ENCODE data around the gene MEI1. TPM values are rescaled to one million over a fixed set of nuclear protein-coding genes. Genes with fewer than 3 reads are reported as not detected.

Gene MEI1
- polyA plus RNA-seq, 1 donor (not counting 4 experiments of a cell fraction or from before 2014, with no cell fraction given): 0.10 TPM

GRCh38 chr22:41826021-41826420, 126.7 kb downstream of the MEI1 start:
- Histone ChIP-seq H3K9me1 (ENCODE audit: control insufficient read depth, extremely low read depth, insufficient read depth, low read length) (no peaks in the 10 kb centered on the region), H3K9me3 (ENCODE audit: control insufficient read depth, low read depth, low read length) (no peaks in the 10 kb centered on the region), H3K4me1 (ENCODE audit: control insufficient read depth, extremely low read depth, insufficient read depth, low read length) (no peaks in the 10 kb centered on the region), H2AFZ (ENCODE audit: control insufficient read depth, low read length) (no peak overlapping the region), H4K20me1 (ENCODE audit: control insufficient read depth, extremely low read depth, insufficient read depth, low read length) (no peaks in the 10 kb centered on the region), H3K79me2 (ENCODE audit: control insufficient read depth, insufficient read depth, low read length) (no peaks in the 10 kb centered on the region), H3K4me3 (ENCODE audit: control insufficient read depth in 2 of 3, extremely low read depth in 1 of 3, insufficient read depth in 2 of 3, low read depth in 1 of 3, low read length in 3 of 3) (no peak overlapping the region), H3K27me3 (ENCODE audit: control insufficient read depth, extremely low read depth, insufficient read depth, low read length) (no peaks in the 10 kb centered on the region), H3K9ac (ENCODE audit: control insufficient read depth, extremely low read depth, insufficient read depth, low read length) (no peak overlapping the region), H3K27ac (ENCODE audit: control insufficient read depth, insufficient read depth, low read length) (no peak overlapping the region), H3K36me3 (ENCODE audit: control insufficient read depth in 2 of 2, extremely low read depth in 1 of 2, insufficient read depth in 2 of 2, low read length in 2 of 2) (peaks cover 0 to 2% of the 10 kb centered on the region in 2 experiments), H3K4me2 (ENCODE audit: control insufficient read depth, extremely low read depth, insufficient read depth, low read depth, low read length) (no peak overlapping the region)
- no peak for TF ChIP-seq EZH2 (IDR thresholded peaks at IDR 0.05; ENCODE audit: low read length)
- TF ChIP-seq, protein P1, sequence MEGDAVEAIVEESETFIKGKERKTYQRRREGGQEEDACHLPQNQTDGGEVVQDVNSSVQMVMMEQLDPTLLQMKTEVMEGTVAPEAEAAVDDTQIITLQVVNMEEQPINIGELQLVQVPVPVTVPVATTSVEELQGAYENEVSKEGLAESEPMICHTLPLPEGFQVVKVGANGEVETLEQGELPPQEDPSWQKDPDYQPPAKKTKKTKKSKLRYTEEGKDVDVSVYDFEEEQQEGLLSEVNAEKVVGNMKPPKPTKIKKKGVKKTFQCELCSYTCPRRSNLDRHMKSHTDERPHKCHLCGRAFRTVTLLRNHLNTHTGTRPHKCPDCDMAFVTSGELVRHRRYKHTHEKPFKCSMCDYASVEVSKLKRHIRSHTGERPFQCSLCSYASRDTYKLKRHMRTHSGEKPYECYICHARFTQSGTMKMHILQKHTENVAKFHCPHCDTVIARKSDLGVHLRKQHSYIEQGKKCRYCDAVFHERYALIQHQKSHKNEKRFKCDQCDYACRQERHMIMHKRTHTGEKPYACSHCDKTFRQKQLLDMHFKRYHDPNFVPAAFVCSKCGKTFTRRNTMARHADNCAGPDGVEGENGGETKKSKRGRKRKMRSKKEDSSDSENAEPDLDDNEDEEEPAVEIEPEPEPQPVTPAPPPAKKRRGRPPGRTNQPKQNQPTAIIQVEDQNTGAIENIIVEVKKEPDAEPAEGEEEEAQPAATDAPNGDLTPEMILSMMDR (optimal IDR thresholded peaks at IDR 0.05 in 1 of 3, IDR thresholded peaks at IDR 0.05 in 1 of 3, conservative IDR thresholded peaks at IDR 0.05 in 1 of 3; ENCODE audit: extremely low read depth in 1 of 3, insufficient read depth in 2 of 3, low read length in 3 of 3): no peak
- no peak for DNase-seq (ENCODE audit: low read depth, low spot score)
- FAIRE-seq: no peak
- dilution Hi-C loops (cut with MboI; ENCODE audit: extremely low pct_ligation_motif_present, low sequenced_read_pairs): no loop called here

DNA sequence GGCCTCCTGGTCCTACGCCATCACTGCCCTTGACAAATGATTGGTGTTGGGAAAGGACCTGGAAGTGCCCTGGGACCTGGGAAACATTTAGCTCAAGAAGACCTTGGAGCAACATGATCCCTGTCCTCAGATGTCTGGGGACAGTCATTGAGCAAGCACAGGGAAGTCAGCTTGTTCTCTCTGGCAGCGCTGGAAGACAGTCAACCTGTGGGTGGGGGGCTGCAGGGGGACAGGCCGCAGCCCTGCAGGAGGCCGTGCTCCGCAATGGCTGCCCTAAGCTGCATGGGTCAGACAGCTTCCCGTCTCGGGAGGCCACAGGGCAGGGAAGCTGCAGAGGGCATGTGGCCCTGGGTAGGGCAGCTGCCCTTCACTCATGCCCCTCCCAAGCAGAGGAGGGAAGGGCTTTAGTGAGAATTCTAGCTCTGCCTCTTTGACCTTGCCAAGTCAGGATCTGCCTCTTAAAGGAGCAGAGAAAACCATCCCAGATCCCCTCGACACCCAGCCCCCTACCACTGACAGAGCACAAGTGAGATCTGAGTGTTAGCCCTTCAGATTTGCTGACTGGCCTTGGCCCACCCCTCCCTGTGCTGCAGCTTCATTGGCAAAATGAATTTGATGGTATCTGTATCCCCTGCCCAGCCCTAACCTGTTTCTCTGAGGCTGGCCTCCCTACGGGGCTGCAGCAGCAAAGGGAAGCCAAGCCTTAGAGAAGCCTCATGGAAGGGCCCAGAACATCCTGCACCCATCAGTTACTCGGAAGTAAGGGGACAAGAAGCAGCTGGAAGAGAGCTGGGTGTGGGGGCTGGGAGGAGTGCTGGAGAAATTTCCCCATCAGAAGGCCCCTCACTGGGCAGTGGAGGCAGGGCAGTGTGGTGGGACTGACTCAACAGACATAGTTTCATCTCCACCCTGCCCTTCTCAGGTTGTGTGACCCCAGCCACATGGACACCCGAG, 127.4 kb downstream of the MEI1 start:
- no peak overlapping the region for H3K27ac ChIP-seq (ENCODE audit: control insufficient read depth, insufficient read depth, low read length)
- no peak overlapping the region for H2AFZ ChIP-seq (ENCODE audit: control insufficient read depth, low read length)
- no peaks in the 10 kb centered on the region for H3K9me3 ChIP-seq (ENCODE audit: control insufficient read depth, low read depth, low read length)
- dilution Hi-C loops (cut with MboI; ENCODE audit: extremely low pct_ligation_motif_present, low sequenced_read_pairs): no loop called here
- H3K4me3 ChIP-seq (ENCODE audit: control insufficient read depth in 2 of 3, extremely low read depth in 1 of 3, insufficient read depth in 2 of 3, low read depth in 1 of 3, low read length in 3 of 3): no peak overlapping the region
- H3K36me3 ChIP-seq (ENCODE audit: control insufficient read depth in 2 of 2, extremely low read depth in 1 of 2, insufficient read depth in 2 of 2, low read length in 2 of 2): peaks cover 0 to 2% of the 10 kb centered on the region in 2 experiments
- no peaks in the 10 kb centered on the region for H4K20me1 ChIP-seq (ENCODE audit: control insufficient read depth, extremely low read depth, insufficient read depth, low read length)
- H3K4me2 ChIP-seq (ENCODE audit: control insufficient read depth, extremely low read depth, insufficient read depth, low read depth, low read length): no peak overlapping the region
- TF ChIP-seq EZH2 (IDR thresholded peaks at IDR 0.05; ENCODE audit: low read length): no peak
- TF ChIP-seq, protein P1 (optimal IDR thresholded peaks at IDR 0.05 in 1 of 3, IDR thresholded peaks at IDR 0.05 in 1 of 3, conservative IDR thresholded peaks at IDR 0.05 in 1 of 3; ENCODE audit: extremely low read depth in 1 of 3, insufficient read depth in 2 of 3, low read length in 3 of 3): no peak
- DNase-seq (ENCODE audit: low read depth, low spot score) (no peak), FAIRE-seq (no peak)
- H3K9me1 ChIP-seq (ENCODE audit: control insufficient read depth, extremely low read depth, insufficient read depth, low read length): no peaks in the 10 kb centered on the region
- no peak overlapping the region for H3K9ac ChIP-seq (ENCODE audit: control insufficient read depth, extremely low read depth, insufficient read depth, low read length)
- H3K79me2 ChIP-seq (ENCODE audit: control insufficient read depth, insufficient read depth, low read length): no peaks in the 10 kb centered on the region
- peaks cover 5% of the 10 kb centered on the region for H3K4me1 ChIP-seq (ENCODE audit: control insufficient read depth, extremely low read depth, insufficient read depth, low read length)
- H3K27me3 ChIP-seq (ENCODE audit: control insufficient read depth, extremely low read depth, insufficient read depth, low read length): no peaks in the 10 kb centered on the region
